Suprapubic skin (tissue), 3 donors: ENCODE data around the gene S100A1.

Experiments
- POLR2A ChIP-seq, 2 donors: fragments of 450-650 bp; IDR thresholded peaks; one replicate each; pipeline ENCODE4 v1.6.1; 2017; ENCODE audit warnings: antibody characterized with exemption in 2 of 2, mild to moderate bottlenecking in 2 of 2, moderate library complexity in 2 of 2
- TF ChIP-seq, protein P1 (sequence below), 2 donors: fragments of 200-600 bp in 1 of 2; fragments of 450-650 bp in 1 of 2; sonication (generic) in 1 of 2; IDR thresholded peaks; one replicate each; pipeline ENCODE4 v1.5.1; 2016 to 2019; ENCODE audit warnings: antibody characterized with exemption in 2 of 2, mild to moderate bottlenecking in 1 of 2, moderate library complexity in 1 of 2

DNA sequence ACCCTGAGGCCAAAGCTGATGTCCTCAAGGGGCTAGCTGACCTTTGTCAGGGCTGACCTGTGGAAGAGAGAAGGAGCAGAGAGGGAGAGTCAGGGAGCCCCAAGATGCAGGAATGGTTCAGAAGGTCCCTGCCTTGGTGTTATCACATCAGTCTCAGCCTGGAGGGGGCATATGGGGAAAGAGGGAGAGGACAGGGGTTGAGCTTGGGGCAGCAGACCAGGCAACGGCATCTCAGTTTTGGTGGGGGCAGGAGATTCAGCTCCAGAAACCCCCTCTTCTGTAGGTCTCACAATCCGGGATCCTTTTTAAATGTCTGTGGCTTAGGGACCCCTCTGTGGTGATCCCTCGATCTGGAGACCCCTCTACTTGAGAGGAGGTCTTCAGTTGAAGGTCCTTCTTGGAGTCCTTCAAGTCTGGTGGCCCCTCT lies 1.7 kb upstream of the S100A1 start:
- TF ChIP-seq, protein P1, sequence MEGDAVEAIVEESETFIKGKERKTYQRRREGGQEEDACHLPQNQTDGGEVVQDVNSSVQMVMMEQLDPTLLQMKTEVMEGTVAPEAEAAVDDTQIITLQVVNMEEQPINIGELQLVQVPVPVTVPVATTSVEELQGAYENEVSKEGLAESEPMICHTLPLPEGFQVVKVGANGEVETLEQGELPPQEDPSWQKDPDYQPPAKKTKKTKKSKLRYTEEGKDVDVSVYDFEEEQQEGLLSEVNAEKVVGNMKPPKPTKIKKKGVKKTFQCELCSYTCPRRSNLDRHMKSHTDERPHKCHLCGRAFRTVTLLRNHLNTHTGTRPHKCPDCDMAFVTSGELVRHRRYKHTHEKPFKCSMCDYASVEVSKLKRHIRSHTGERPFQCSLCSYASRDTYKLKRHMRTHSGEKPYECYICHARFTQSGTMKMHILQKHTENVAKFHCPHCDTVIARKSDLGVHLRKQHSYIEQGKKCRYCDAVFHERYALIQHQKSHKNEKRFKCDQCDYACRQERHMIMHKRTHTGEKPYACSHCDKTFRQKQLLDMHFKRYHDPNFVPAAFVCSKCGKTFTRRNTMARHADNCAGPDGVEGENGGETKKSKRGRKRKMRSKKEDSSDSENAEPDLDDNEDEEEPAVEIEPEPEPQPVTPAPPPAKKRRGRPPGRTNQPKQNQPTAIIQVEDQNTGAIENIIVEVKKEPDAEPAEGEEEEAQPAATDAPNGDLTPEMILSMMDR (IDR thresholded peaks at IDR 0.05): no peak
- no peak for TF ChIP-seq POLR2A (IDR thresholded peaks at IDR 0.05)
